HG02571 (cell line): Measurements from ENCODE around the gene TMEM37.
A peak's percentile ranks its signal among the peaks of the same experiment; 100 is the strongest.

ENCODE experiments used
- ATAC-seq: cut with Tn5 transposase; IDR thresholded peaks from one replicate; pipeline ENCODE4 v1.9.1; 2021; ENCODE audit warnings: mild to moderate bottlenecking, moderate library complexity; ENCODE audit not compliant: unreplicated experiment

TMEM37 gene

GRCh38 chr2:119475857-119476244, 44.2 kb downstream of the TMEM37 start:
- no peak for ATAC-seq

GRCh38 chr2:119476301-119477112, 44.9 kb downstream of the TMEM37 start:
- ATAC-seq = peak; percentile 74

GRCh38 chr2:119477113-119477505, 45.5 kb downstream of the TMEM37 start:
- ATAC-seq = no peak

- ATAC-seq = no peak
Observed at GRCh38 chr2:119478188-119478977, 46.7 kb downstream of the TMEM37 start.

- no peak for ATAC-seq
Observed at GRCh38 chr2:119478978-119479295, 47.3 kb downstream of the TMEM37 start.

GRCh38 chr2:119480184-119480583, 48.5 kb downstream of the TMEM37 start:
- ATAC-seq = no peak

- no peak for ATAC-seq
Observed at GRCh38 chr2:119480718-119481142, 49.1 kb downstream of the TMEM37 start.

GRCh38 chr2:119481501-119482455, 50.1 kb downstream of the TMEM37 start:
- no peak for ATAC-seq

- ATAC-seq = no peak
Observed at GRCh38 chr2:119482481-119483394, 51.1 kb downstream of the TMEM37 start.

- ATAC-seq = no peak
Observed at GRCh38 chr2:119483395-119483753, 51.7 kb downstream of the TMEM37 start.

GRCh38 chr2:119483896-119484718, 52.5 kb downstream of the TMEM37 start:
- no peak for ATAC-seq

- no peak for ATAC-seq
Observed at GRCh38 chr2:119484834-119485233, 53.2 kb downstream of the TMEM37 start.

- ATAC-seq = no peak
Observed at GRCh38 chr2:119485336-119486110, 53.9 kb downstream of the TMEM37 start.

GRCh38 chr2:119486196-119486827, 54.7 kb downstream of the TMEM37 start:
- ATAC-seq = no peak

- no peak for ATAC-seq
Observed at GRCh38 chr2:119486886-119487285, 55.2 kb downstream of the TMEM37 start.

- ATAC-seq = peak; percentile 70
Observed at GRCh38 chr2:119487434-119488244, 56.0 kb downstream of the TMEM37 start.
